Stimulated activated CD8-positive, alpha-beta memory T cell treated with anti-CD3 and anti-CD28 coated beads, Interleukin-12 subunit alpha, Interleukin-12 subunit beta, amount 100 ng/mL, for 24 hours (primary cell): ENCODE results near the gene C5AR1.
"Not testable (repeated sequence)": the region's sequence is repeated elsewhere in the genome, so short reads cannot be mapped to it uniquely, and the experiment has no call there.

Experiments
- DNase-seq: peaks from one replicate; pipeline ENCODE4 v3.0.0-alpha.2; 2020; ENCODE audit errors: extremely low read depth

Gene C5AR1

DNA sequence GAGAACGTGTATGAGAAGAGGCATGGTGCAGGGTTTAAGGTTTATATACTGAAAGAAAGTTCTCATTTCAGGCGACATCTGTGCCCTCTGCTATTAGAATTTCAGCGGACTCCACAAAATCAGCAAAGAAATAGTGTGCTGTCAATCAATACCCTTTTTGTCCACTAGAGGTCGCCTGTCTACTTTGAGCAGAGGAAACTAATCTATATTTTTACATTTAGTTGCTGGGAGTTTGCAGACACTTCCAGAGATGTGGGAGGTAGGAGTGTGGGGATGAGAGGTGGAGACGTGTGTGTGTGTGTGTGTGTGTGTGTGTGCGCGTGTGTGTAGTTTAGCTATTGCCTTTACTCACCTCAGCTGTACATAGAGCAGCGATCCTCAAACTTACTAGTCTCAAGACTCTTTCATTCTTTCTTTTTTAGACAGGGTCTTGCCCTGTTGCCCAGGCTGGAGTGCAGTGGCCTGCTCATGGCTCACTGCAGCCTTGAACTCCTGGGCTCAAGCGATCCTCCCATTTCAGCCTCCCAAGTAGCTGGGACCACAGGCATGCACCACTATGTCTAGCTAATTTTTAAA lies 25.2 kb upstream of the C5AR1 start:
- DNase-seq: no peak

DNA sequence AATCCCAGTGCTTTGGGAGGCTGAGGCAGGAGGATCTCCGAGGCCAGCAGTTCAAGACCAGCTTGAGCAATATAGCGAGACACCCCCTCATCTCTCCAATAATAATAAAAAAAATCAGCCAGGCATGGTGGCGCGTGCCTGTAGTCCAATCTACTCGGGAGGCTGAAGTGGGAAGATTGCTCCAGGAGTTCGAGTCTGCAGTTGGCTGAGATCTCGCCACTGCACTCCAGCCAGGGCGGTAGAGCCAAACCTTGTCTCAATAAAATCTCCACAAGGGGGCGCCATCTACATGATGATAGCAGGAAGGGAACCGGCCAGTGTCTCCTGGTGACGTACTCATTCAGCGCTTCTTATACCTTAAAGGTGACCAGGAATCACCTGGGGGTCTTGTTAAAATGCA lies 13.6 kb upstream of the C5AR1 start:
- peak; percentile 35 for DNase-seq

DNA sequence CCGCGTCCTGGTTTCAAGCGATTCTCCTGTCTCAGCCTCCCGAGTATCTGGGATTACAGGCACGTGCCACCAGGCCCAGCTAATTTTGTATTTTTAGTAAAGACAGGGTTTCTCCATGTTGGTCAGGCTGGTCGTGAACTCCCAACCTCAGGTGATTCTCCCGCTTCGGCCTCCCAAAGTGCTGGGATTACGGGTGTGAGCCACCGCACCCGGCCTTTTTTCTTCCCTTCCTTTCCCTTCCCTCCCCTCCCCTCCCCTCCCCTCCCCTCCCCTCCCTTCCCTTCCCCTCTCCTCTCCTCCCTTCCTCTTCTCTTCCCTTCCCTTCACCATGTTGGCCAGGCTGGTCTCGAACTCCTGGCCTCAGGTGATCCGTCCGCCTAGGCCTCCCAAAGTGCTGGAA lies 8.8 kb upstream of the C5AR1 start:
- not testable (repeated sequence) for DNase-seq

DNA sequence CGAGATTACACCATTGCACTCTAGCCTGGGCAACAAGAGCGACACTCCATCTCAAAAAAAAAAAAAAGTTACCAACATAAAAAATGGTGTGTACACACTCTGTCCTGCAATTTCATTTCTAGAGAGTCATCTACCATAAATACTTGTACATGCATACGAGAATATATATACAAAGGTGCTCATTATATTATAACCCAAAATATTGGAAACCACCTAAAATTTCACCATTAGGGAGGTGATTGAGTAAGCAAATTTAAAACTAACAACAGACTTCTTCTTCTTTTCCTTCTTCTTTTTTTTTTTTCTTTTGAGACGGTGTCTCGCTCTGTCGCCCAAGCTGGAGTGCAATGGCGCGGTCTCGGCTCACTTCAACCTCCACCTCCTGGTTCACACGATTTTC lies 7.4 kb upstream of the C5AR1 start:
- DNase-seq: no peak

DNA sequence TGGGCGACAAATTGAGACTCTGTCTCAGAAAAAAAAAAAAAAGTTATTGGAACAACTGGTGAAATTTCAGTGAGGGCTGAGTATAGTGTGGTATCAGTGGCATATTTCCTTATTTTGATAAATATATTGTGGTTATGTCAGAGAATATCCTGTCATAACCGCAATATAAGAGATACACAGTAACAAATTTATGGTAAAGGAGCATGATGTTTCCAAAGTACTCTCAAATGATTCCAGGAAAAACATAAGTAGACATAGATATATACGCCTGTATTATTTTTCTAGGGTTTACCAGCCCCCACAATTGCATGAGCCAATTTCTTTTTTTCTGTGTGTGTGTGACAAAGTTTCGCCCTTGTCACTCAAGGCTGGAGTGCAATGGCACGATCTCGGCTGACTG lies 5.7 kb upstream of the C5AR1 start:
- DNase-seq: no peak

DNA sequence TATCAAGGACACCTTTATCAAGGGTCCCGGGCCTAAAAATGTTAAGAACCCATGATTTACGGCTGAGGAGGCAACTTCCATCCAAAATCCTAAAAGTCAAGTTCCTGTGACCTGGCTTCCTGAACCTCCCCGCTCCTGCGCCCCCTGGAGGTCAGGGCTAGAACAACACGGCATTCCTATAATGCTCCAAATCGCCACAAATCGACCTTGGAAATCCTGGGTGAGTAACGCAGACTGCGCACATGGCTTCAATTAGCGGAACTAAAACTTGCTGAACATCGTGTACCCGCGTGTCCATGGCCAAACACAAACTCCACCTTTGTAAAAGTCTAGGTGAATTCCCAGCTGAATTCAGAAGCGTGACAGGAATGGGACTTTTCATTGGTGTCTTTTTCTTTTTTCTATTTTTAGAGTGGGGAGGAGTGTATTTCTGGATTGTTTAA lies 4.3 kb upstream of the C5AR1 start:
- DNase-seq: peak; percentile 16

DNA sequence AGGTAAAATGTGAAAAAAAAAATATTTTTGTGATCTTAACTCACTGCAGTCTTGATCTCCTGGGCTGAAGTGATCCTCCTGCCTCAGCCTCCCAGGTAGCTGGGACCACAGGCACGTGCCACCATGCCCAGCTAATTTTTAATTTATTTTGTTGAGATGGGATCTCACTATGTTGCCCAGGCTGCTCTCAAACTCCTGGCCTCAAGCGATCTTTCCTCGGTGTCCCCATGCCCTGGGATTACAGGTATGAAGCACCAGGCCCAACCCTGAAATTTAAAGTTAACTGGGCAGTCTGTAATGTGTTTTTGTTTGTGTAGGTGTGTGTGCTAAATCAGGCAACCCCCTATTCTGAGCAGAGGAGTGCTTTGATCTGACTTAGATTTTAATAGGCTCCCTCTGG lies 3.4 kb upstream of the C5AR1 start:
- DNase-seq: no peak

DNA sequence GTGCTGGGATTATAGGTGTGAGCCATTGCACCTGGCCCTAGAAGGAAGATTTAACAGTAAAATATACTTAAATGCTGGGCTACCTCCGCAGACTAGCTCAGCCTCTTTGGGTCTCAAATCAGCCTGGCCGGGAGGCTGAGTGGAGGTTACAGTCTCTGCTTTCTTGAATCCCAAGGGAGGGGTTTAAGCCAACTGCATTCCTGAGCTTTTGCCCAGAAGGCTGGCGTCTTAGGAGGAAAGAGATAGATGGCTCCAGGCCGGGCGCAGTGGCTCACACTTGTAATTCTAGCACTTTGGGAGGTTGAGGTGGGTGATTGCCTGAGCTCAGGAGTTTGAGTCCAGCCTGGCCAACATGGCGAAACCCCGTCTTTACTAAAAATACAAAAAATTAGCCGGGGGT lies 623 bp upstream of the C5AR1 start:
- DNase-seq: no peak

DNA sequence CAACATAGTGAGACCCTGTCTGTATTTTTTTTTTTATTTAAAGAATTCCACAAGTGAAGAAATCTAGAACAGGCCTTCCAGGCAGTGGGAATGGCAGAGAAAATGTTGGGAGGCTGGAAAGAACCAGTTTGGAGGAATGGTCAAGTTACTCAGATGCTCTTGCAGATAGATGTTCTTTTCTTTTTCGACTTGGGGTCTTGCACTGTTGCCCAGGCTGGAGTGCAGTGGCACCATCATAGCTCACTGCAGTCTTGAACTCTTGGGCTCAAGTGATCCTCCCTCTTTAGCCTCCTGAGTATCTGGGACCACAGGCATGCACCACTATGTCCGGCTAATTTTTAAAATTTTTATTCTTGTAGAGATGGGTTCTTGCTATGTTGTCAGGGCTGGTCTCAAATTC lies 662 bp downstream of the C5AR1 start:
- no peak for DNase-seq

DNA sequence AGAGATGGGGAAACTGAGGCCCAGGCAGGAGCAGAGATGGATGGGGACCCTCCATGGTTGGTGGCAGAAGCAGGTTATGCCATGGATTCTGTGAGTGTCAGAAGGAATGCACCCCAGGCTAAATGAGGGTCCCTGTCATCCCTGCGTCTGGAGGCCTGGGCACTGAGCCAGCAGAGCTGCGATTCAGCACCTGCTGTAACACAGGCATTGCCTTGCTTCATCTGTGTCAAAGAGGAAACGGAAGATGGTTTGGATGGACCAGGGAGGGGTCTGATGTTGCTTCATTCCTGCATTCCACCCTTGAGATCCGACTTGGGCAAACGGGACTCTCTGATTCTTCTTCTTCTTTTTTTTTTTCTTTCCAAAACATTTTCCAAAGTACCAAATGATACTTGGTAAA lies 1.2 kb downstream of the C5AR1 start:
- no peak for DNase-seq

DNA sequence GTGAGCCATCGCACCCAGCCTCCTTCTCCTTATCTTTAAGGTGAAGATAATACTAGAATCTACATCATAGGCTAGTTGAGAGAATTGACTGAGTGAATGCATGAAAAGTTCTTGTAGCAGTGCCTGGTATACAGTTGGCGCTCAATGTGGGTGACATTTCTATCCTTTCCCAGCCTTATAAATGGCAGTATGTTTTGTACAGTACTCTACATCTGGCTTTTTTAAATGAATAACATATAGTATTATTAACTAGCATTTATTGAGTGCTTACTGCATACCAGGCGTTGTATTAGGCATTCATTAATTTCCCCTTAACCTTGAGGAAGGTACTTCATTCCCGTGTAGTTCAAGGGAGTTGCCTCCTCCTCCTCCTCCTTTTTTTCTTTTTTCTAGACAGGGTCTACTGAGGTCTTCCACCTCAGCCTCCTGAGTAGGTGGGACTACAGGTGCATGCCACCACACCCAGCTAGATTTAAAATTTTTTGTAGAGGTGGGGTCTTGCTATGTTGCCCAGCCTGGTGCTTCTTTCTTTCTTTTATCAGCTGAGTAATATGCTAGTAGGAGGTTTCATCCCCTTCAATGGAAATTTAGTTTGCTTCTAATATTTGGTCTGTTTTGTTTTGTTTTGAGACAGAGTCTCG lies 2.8 kb downstream of the C5AR1 start:
- no peak for DNase-seq

DNA sequence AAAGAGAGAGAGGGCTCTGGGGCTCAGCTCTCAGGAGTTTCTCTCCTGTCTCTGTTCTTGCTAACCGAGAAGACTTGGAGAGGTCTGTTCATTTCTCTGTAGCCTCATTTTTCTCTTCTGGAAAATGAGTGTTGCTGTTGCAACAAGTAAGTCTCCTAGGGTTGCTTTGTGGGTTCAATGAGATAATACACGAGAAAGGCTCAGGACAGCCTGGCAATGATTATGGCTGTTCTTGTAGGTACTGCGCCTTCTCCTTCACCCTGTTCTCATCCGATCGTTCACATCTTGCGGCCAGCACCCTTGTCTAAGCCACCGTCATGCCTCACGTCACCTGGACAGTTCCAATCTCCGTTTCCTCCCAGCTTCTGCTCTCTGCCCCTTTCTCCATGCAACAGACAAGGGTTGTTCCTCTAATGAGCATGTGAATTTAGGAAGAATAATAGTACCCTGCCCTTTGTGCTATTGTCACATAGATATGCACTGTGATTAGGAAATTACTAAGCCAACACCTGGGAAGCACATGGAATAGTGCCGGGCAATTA lies 4.2 kb downstream of the C5AR1 start:
- no peak for DNase-seq

DNA sequence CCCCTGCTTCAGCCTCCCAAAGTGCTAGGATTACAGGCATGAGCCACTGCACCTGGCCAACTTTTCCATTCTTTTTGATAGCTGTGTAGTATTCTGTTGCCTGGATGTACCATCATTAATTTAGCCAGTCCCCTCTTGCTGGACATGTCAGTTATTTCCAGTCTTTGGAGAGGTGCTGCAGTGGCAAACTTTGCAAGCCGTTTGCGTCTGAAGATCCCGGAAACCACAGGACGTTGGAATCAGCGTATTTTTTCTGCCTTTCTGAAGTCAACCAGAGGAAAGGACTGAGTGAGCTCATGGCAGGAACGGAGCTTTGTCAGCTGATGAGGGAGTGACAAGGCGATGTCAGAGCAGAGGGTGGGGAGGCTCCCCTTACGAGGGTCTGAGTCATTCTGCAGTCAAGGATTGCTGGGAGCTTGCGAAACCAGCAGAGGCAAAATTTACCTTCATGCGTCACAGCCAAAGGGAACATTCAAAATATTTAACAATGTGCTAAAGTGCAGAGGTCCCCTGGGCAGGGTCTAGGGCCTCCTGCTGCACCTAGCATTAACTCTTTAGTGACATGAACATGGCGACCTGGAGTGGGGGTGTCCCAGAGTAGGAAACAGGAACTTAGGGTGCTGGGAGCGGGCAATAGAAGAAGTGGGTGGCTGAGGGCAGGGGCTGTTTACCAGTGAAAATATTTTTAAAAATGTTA lies 5.6 kb downstream of the C5AR1 start:
- DNase-seq: peak; percentile 11

DNA sequence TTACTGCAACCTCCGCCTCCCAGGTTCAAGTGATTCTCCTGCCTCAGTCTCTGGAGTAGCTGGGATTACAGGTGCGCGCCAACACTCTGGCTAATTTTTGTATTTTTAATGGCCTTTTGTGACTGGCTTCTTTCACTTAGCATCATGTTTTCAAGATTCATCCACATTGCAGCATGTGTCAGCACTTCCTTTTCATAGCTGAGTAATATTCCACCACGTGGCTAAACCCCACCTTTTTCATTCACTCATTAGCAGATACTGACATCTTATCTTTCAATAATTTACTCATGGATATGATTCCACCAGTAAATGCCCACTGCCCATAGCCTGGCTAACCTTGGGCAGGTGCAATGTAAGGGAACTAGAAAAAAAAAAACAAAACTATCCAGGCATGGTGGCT lies 6.9 kb downstream of the C5AR1 start:
- DNase-seq: no peak

DNA sequence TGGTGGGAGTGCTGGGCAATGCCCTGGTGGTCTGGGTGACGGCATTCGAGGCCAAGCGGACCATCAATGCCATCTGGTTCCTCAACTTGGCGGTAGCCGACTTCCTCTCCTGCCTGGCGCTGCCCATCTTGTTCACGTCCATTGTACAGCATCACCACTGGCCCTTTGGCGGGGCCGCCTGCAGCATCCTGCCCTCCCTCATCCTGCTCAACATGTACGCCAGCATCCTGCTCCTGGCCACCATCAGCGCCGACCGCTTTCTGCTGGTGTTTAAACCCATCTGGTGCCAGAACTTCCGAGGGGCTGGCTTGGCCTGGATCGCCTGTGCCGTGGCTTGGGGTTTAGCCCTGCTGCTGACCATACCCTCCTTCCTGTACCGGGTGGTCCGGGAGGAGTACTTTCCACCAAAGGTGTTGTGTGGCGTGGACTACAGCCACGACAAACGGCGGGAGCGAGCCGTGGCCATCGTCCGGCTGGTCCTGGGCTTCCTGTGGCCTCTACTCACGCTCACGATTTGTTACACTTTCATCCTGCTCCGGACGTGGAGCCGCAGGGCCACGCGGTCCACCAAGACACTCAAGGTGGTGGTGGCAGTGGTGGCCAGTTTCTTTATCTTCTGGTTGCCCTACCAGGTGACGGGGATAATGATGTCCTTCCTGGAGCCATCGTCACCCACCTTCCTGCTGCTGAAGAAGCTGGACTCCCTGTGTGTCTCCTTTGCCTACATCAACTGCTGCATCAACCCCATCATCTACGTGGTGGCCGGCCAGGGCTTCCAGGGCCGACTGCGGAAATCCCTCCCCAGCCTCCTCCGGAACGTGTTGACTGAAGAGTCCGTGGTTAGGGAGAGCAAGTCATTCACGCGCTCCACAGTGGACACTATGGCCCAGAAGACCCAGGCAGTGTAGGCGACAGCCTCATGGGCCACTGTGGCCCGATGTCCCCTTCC lies 10.5 kb downstream of the C5AR1 start:
- no peak for DNase-seq

DNA sequence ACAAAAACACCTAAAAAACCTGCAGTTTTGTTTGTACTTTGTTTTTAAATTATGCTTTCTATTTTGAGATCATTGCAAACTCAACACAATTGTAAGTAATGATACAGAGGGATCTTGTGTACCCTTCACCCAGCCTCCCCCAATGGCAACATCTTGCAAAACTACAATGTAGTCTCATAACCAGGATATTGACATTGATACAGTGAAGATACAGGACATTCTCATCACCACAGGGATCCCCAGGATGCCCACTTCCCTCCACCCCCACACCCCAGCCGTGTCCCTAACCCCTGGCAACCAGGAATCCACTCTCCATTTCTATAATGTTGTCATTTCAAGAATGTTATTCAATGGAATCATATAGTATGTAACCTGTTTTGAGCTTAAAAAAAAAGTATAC lies 12.0 kb downstream of the C5AR1 start:
- DNase-seq: no peak

DNA sequence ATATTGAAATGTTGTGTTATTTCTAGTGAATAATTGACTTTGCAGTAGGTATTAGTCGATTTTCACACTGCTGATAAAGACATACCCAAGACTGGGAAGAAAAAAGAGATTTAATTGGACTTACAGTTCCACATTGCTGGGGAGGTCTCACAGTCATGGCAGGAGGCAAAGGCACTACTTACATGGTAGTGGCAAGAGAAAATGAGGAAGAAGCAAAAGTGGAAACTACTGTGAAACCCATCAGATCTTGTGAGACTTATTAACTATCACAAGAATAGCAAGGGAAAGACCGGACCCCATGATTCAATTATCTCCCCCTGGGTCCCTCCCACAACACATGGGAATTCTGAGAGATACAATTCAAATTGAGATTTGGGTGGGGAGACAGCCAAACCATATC lies 12.4 kb downstream of the C5AR1 start:
- no peak for DNase-seq

DNA sequence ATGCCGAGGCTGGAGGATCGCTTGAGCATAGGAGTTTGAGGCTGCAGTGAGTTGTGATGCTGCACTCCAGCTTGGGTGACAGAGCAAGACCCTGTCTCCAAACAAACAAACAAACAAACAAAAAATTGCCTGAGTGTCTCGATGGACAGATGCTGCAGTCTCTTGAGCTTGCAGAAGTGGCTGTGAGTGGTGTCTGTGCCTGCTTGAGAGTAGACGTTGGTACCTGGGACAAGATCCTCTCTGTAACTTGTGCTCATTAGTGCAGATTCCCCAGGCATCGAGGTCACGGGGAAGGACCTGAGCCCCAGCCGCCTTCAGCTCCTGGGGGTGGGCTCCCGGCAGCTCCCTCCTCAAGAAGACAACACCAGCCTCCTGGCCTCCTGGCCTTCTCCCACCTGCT lies 13.7 kb downstream of the C5AR1 start:
- DNase-seq: no peak

DNA sequence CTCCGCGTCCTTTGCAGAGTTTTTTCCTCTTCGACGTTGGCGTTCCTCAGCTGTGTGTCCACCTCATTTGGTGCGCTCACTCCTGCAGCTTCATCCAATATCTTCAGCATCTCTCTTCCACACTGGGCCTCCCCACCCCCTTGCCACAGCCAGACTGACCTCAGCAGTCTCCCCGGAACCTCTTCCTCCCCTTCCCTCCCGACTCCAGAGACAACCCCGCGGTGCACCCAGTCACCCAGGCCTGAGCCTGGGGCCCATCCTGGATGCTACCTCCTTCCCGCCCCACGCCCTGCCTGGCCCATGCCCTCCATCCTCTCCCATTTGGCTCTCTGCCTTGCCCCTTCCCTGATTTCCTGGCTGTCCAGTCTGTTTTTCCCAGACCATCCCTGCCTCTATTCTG lies 14.2 kb downstream of the C5AR1 start:
- DNase-seq: no peak

DNA sequence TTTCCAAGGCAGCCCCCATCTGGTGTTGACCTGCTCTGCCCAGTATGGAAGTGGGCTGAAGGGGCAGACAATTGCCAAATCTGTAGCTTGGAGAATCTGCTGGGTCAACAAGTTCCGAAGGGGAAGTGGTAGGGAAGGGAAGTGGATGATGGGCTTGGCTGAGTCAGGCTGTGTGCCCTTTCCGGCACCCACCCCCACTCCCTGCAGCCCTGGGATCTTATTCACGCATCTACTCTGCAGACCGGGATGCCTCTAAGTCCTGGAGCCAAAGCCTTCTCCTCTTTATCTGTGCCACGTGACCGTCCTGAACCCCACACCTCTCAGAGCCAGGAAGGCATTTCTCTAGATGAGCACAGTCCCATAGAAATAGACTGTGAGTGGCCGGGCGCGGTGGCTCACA lies 14.8 kb downstream of the C5AR1 start:
- DNase-seq: no peak

DNA sequence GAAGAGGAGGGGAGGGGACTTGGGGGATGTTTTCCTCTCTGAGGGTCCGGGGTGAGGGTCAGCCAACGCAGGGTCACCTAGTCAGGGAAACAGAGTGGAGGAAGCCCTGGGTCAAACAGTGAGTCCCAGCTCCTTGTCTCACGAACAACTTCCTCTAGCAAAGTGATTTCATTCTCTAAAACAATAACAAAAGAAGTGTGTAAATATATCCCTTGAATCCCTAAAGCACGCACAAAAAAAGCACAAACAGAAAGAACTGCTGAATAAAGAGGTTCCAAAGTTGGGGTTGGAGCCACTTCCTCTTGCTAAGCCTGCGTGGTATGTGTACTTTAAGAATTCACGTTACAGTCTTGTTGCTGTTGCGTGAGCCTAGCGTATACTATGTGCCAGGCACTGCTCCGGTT lies 20.8 kb downstream of the C5AR1 start:
- no peak for DNase-seq

DNA sequence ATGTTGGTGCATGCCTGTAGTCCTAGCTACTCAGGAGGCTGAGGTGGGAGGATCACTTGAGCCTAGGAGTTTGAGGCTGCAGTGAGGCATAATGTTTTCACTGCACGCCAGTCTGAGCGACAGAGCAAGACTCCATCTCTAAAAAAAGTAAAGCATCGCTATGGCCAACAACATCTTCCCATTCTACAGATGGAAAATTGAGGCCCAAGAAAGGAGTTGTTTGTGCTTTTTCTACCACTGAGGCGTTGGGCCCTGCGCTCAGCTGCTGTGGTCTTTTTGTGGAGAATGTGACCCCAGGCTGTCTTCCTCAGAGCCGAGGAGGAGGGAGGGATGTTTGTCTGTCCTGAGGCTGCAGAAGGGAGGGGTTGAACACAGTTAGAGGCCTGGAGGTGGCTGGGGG lies 21.8 kb downstream of the C5AR1 start:
- no peak for DNase-seq
